HCT116 (cell line): Measurements from ENCODE around the gene FN3K. TPM values are rescaled to one million over a fixed set of nuclear protein-coding genes. Genes with fewer than 3 reads are reported as not detected.

Experiments
- ATAC-seq: fragments of 200-7000 bp; cut with Tn5 transposase; 2 replicates; pipeline ENCODE4 v1.9.1; 2020; ENCODE audit warnings: mild to moderate bottlenecking, moderate library complexity
- BruUV-seq: library from RNA; stranded (reverse); fragments of 400-500 nt; replicated peaks from 2 replicates; lab custom pipeline; 2021; lab: Mats Ljungman, UMichigan
- CTCF ChIA-PET: fragments of 300-600 bp; sonication (Branson Sonifier 250); formaldehyde crosslinking; loops from one replicate; lab custom pipeline; 2021; ENCODE audit warnings: antibody characterized with exemption; lab: Charles Lee
- POLR2A ChIA-PET: fragments of 300-600, 350-600 bp; sonication (Branson Sonifier 250); formaldehyde crosslinking; loops from one replicate; lab custom pipeline; 2021; ENCODE audit warnings: antibody characterized with exemption; lab: Charles Lee
- RAD21 ChIA-PET, 2 experiments: fragments of 300-600 bp; sonication (Branson Sonifier 250); formaldehyde crosslinking; loops; one replicate each; lab custom pipeline; 2023; ENCODE audit warnings: low total read pairs in 2 of 2; ENCODE audit not compliant: uncharacterized antibody in 2 of 2, unreplicated experiment in 2 of 2, low non-redundant PET in 1 of 2; lab: Charles Lee
- DNase-seq: peaks from one replicate; pipeline ENCODE4 v3.0.0-alpha.2; 2010; ENCODE audit warnings: low read depth, low spot score
- H2AFZ ChIP-seq: fragments of 200-600 bp; shearing (Covaris generic), sonication (generic); 2 replicates; pipeline ENCODE4 v1.6.1; 2017; ENCODE audit warnings: low read depth, mixed run types, mixed read lengths, antibody characterized with exemption, low read length; ENCODE audit not compliant: poor library complexity, severe bottlenecking
- H3K27ac ChIP-seq: 2 replicates; pipeline ENCODE4 v1.5.1; 2012; ENCODE audit warnings: low read depth, low read length
- H3K27me3 ChIP-seq: fragments of 200-600 bp; sonication (generic); 2 replicates; pipeline ENCODE4 v1.6.1; 2016; ENCODE audit warnings: mixed run types, low read length, mixed read lengths; ENCODE audit not compliant: insufficient read depth
- H3K36me3 ChIP-seq, 2 experiments: fragments of 200-500 bp in 1 of 2; fragments of 200-600 bp in 1 of 2; sonication (Bioruptor generic) in 1 of 2; sonication (generic) in 1 of 2; 2 replicates each; pipeline versions ENCODE4 v1.5.1 to v1.6.1; 2014 to 2016; ENCODE audit warnings: low read length in 2 of 2, inconsistent platforms in 1 of 2, mixed read lengths in 1 of 2, mixed run types in 1 of 2; ENCODE audit not compliant: insufficient read depth in 2 of 2, control insufficient read depth in 1 of 2
- H3K4me1 ChIP-seq, 2 experiments: fragments of 200-600 bp in 1 of 2; sonication (generic) in 1 of 2; 2 replicates each; pipeline versions ENCODE4 v1.5.1 to v1.6.1; 2012 to 2017; ENCODE audit warnings: low read length in 2 of 2, inconsistent platforms in 1 of 2, mild to moderate bottlenecking in 1 of 2, mixed read lengths in 1 of 2, mixed run types in 1 of 2, moderate library complexity in 1 of 2; ENCODE audit not compliant: insufficient read depth in 2 of 2, control insufficient read depth in 1 of 2
- H3K4me2 ChIP-seq: fragments of 200-600 bp; sonication (generic); 2 replicates; pipeline ENCODE4 v1.6.1; 2017; ENCODE audit warnings: mixed run types, low read length, mixed read lengths
- H3K4me3 ChIP-seq, 2 experiments: fragments of 200-600 bp in 1 of 2; sonication (generic) in 1 of 2; replicated peaks in 1 of 2; 2 replicates each; pipeline ENCODE4 v1.5.1; 2011 to 2016; ENCODE audit warnings: low read length in 2 of 2, control low read depth in 1 of 2, low read depth in 1 of 2, mild to moderate bottlenecking in 1 of 2, mixed read lengths in 1 of 2, mixed run types in 1 of 2
- H3K79me2 ChIP-seq: fragments of 200-600 bp; sonication (generic); 2 replicates; pipeline ENCODE4 v1.6.1; 2017; ENCODE audit warnings: mild to moderate bottlenecking, mixed run types, low read length, moderate library complexity, mixed read lengths; ENCODE audit not compliant: insufficient read depth
- H3K9ac ChIP-seq: fragments of 200-600 bp; sonication (generic); 2 replicates; pipeline ENCODE4 v1.6.1; 2016; ENCODE audit warnings: low read length, mixed read lengths
- H3K9me2 ChIP-seq: fragments of 200-600 bp; sonication (generic), shearing (Covaris generic); 2 replicates; pipeline ENCODE4 v1.6.1; 2017; ENCODE audit warnings: mixed run types, mild to moderate bottlenecking, moderate library complexity; ENCODE audit not compliant: insufficient read depth
- H3K9me3 ChIP-seq, 2 experiments: fragments of 200-500 bp in 1 of 2; fragments of 200-600 bp in 1 of 2; sonication (Bioruptor generic) in 1 of 2; sonication (generic) in 1 of 2; 2 replicates each; pipeline ENCODE4 v1.6.1; 2014 to 2017; ENCODE audit warnings: low read length in 2 of 2, mixed read lengths in 2 of 2, inconsistent platforms in 1 of 2, low read depth in 1 of 2, mild to moderate bottlenecking in 1 of 2, mixed run types in 1 of 2, moderate library complexity in 1 of 2; ENCODE audit not compliant: control insufficient read depth in 1 of 2, insufficient read depth in 1 of 2
- H4K20me1 ChIP-seq: fragments of 200-600 bp; sonication (generic), shearing (Covaris generic); 2 replicates; pipeline ENCODE4 v1.6.1; 2017; ENCODE audit warnings: mixed run types, mild to moderate bottlenecking, moderate library complexity; ENCODE audit not compliant: insufficient read depth
- CBX3 ChIP-seq: IDR thresholded peaks from 2 replicates; pipeline ENCODE4 v1.6.1; 2012; ENCODE audit warnings: low read depth
- CEBPB ChIP-seq: IDR thresholded peaks from 2 replicates; pipeline ENCODE4 v1.6.1; 2012; ENCODE audit warnings: low read depth
- ELF1 ChIP-seq: IDR thresholded peaks from 2 replicates; pipeline ENCODE4 v1.6.1; 2012; ENCODE audit warnings: low read depth, borderline replicate concordance
- EZH2 ChIP-seq: fragments of 200-600 bp; sonication (generic); IDR thresholded peaks from 2 replicates; pipeline ENCODE4 v1.6.1; 2017; ENCODE audit warnings: antibody characterized with exemption, mixed run types
- EZH2phosphoT487 ChIP-seq: fragments of 200-600 bp; IDR thresholded peaks from 2 replicates; pipeline ENCODE4 v1.6.1; 2018; ENCODE audit warnings: antibody characterized with exemption, borderline replicate concordance
- FOSL1 ChIP-seq: IDR thresholded peaks from 2 replicates; pipeline ENCODE4 v1.6.1; 2012; ENCODE audit warnings: low read depth
- JUND ChIP-seq: IDR thresholded peaks from 2 replicates; pipeline ENCODE4 v1.6.1; 2012
- POLR2AphosphoS5 ChIP-seq: IDR thresholded peaks from 2 replicates; pipeline ENCODE4 v1.6.1; 2011; ENCODE audit warnings: mild to moderate bottlenecking, low read depth, low read length, moderate library complexity
- SP1 ChIP-seq: IDR thresholded peaks from 2 replicates; pipeline ENCODE4 v1.6.1; 2012; ENCODE audit warnings: low read depth
- TCF7L2 ChIP-seq: IDR thresholded peaks from 2 replicates; pipeline ENCODE4 v1.7.0; 2011; ENCODE audit warnings: borderline replicate concordance, inconsistent platforms; ENCODE audit not compliant: insufficient read depth, insufficient read length; ENCODE audit errors: extremely low read depth
- YY1 ChIP-seq: IDR thresholded peaks from 2 replicates; pipeline ENCODE4 v1.6.1; 2011; ENCODE audit warnings: low read length, low read depth, moderate library complexity, mild to moderate bottlenecking; ENCODE audit not compliant: insufficient replicate concordance; ENCODE audit errors: extremely low read depth
- ZNF274 ChIP-seq: fragments of 200-500 bp; sonication (Bioruptor generic); IDR thresholded peaks from 2 replicates; pipeline ENCODE4 v1.6.1; 2014; ENCODE audit warnings: mild to moderate bottlenecking, low read depth, low read length, inconsistent platforms
- intact Hi-C: fragments of 100-400 bp; cut with micrococcal nuclease; formaldehyde crosslinking; loops from 2 replicates; pipeline ENCODE4 v1.10.0; 2022
- total RNA-seq: library from RNA; stranded (reverse); gene quantifications from one replicate; pipeline ENCODE4 v1.2.1, GENCODE V29; 2021; ENCODE audit not compliant: unreplicated experiment
- TF ChIP-seq, protein P1 (sequence below): IDR thresholded peaks from 2 replicates; pipeline ENCODE4 v1.6.1; 2011; ENCODE audit warnings: mild to moderate bottlenecking, low read length, moderate library complexity; ENCODE audit not compliant: insufficient replicate concordance; ENCODE audit errors: extremely low read depth
- TF ChIP-seq, protein P2 (sequence below): IDR thresholded peaks from 2 replicates; pipeline ENCODE4 v1.6.1; 2012; ENCODE audit warnings: low read depth
- TF ChIP-seq, protein P3 (sequence below): IDR thresholded peaks from 2 replicates; pipeline ENCODE4 v1.6.1; 2012
- TF ChIP-seq, protein P4 (sequence below): IDR thresholded peaks from 2 replicates; pipeline ENCODE4 v1.6.1; 2012

The FN3K gene
- total RNA-seq, 1 experiment from 2014 or later: 9.9 TPM

DNA sequence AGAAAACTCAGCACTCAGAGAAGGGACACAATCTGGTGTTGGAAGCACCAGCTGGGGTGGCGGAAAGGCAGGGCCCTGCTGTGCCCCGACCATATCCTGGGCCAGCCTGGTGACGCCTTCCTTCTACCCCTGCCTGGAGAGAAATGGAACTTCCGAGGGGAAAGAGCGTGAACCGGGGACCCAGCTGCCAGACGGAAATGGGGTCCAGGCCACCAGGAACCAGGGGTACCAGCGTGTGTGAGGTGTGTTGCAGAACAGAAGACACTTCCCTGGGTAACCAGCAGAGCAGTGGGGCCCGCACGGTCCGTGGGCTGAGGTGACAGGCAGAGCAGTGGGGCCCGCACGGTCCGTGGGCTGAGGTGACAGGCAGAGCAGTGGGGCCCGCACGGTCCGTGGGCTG lies 43.7 kb upstream of the FN3K start:
- Histone ChIP-seq H3K9ac (no peak overlapping the region), H3K9me3 (peaks cover 16 to 24% of the 10 kb centered on the region in 2 experiments; a peak in 3 of 4 replicates), H3K79me2 (no peaks in the 10 kb centered on the region), H3K27ac (no peak overlapping the region), H3K4me2 (no peak overlapping the region), H3K9me2 (no peaks in the 10 kb centered on the region), H3K36me3 (no peaks in the 10 kb centered on the region), H3K27me3 (no peaks in the 10 kb centered on the region), H4K20me1 (no peaks in the 10 kb centered on the region), H2AFZ (no peak overlapping the region), H3K4me3 (no peak overlapping the region), H3K4me1 (peaks cover 0 to 5% of the 10 kb centered on the region in 2 experiments; a peak in 1 of 4 replicates)
- CTCF ChIA-PET: no interaction called here
- TF ChIP-seq FOSL1: no peak
- TF ChIP-seq YY1: no peak
- no peak for TF ChIP-seq JUND
- TF ChIP-seq, protein P1, sequence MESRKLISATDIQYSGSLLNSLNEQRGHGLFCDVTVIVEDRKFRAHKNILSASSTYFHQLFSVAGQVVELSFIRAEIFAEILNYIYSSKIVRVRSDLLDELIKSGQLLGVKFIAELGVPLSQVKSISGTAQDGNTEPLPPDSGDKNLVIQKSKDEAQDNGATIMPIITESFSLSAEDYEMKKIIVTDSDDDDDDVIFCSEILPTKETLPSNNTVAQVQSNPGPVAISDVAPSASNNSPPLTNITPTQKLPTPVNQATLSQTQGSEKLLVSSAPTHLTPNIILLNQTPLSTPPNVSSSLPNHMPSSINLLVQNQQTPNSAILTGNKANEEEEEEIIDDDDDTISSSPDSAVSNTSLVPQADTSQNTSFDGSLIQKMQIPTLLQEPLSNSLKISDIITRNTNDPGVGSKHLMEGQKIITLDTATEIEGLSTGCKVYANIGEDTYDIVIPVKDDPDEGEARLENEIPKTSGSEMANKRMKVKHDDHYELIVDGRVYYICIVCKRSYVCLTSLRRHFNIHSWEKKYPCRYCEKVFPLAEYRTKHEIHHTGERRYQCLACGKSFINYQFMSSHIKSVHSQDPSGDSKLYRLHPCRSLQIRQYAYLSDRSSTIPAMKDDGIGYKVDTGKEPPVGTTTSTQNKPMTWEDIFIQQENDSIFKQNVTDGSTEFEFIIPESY: no peak
- no peak for TF ChIP-seq SP1
- TF ChIP-seq, protein P2, sequence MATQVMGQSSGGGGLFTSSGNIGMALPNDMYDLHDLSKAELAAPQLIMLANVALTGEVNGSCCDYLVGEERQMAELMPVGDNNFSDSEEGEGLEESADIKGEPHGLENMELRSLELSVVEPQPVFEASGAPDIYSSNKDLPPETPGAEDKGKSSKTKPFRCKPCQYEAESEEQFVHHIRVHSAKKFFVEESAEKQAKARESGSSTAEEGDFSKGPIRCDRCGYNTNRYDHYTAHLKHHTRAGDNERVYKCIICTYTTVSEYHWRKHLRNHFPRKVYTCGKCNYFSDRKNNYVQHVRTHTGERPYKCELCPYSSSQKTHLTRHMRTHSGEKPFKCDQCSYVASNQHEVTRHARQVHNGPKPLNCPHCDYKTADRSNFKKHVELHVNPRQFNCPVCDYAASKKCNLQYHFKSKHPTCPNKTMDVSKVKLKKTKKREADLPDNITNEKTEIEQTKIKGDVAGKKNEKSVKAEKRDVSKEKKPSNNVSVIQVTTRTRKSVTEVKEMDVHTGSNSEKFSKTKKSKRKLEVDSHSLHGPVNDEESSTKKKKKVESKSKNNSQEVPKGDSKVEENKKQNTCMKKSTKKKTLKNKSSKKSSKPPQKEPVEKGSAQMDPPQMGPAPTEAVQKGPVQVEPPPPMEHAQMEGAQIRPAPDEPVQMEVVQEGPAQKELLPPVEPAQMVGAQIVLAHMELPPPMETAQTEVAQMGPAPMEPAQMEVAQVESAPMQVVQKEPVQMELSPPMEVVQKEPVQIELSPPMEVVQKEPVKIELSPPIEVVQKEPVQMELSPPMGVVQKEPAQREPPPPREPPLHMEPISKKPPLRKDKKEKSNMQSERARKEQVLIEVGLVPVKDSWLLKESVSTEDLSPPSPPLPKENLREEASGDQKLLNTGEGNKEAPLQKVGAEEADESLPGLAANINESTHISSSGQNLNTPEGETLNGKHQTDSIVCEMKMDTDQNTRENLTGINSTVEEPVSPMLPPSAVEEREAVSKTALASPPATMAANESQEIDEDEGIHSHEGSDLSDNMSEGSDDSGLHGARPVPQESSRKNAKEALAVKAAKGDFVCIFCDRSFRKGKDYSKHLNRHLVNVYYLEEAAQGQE: no peak
- TF ChIP-seq CBX3: no peak
- no peak for TF ChIP-seq CEBPB
- no peak for TF ChIP-seq EZH2phosphoT487
- TF ChIP-seq ZNF274: no peak
- TF ChIP-seq, protein P3, sequence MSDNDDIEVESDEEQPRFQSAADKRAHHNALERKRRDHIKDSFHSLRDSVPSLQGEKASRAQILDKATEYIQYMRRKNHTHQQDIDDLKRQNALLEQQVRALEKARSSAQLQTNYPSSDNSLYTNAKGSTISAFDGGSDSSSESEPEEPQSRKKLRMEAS: no peak
- TF ChIP-seq POLR2AphosphoS5: no peak
- TF ChIP-seq ELF1: no peak
- TF ChIP-seq EZH2: no peak
- TF ChIP-seq, protein P4, sequence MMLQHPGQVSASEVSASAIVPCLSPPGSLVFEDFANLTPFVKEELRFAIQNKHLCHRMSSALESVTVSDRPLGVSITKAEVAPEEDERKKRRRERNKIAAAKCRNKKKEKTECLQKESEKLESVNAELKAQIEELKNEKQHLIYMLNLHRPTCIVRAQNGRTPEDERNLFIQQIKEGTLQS: no peak
- no peak for TF ChIP-seq TCF7L2
- no peak for DNase-seq
- intact Hi-C loops: no loop called here
- POLR2A ChIA-PET: no interaction called here
- no TSS peak for BruUV-seq
- RAD21 ChIA-PET: no interaction called here
- no peak for ATAC-seq
